PC-3 (cell line): Measurements from ENCODE around the gene FUT8. TPM values are rescaled to one million over a fixed set of nuclear protein-coding genes. Genes with fewer than 3 reads are reported as not detected.

Experiments used
- ATAC-seq: fragments of 200-7000 bp; cut with Tn5 transposase; 2 replicates; pipeline ENCODE4 v1.9.1; 2020; ENCODE audit warnings: mild to moderate bottlenecking, moderate library complexity
- BruUV-seq: library from RNA; stranded (reverse); fragments of 400-500 nt; replicated peaks from 2 replicates; lab custom pipeline; 2021; lab: Mats Ljungman, UMichigan
- CTCF ChIA-PET: fragments of 300-600 bp; sonication (Branson Sonifier 250); formaldehyde crosslinking; loops from one replicate; lab custom pipeline; 2022; ENCODE audit warnings: antibody characterized with exemption; lab: Charles Lee
- POLR2A ChIA-PET: fragments of 300-600 bp; sonication (Branson Sonifier 250); formaldehyde crosslinking; loops from one replicate; lab custom pipeline; 2022; ENCODE audit warnings: antibody characterized with exemption; ENCODE audit not compliant: unreplicated experiment; lab: Charles Lee
- DNase-seq: peaks from one replicate; pipeline ENCODE4 v3.0.0-alpha.2; 2015
- H2AFZ ChIP-seq: fragments of 300-600 bp; sonication (generic); 2 replicates; pipeline ENCODE4 v1.6.0; 2016; ENCODE audit warnings: antibody characterized with exemption, low read length
- H3F3A ChIP-seq: fragments of 300-600 bp; sonication (generic); one replicate; pipeline ENCODE4 v1.6.0; 2017; ENCODE audit warnings: antibody characterized with exemption, low read length, control low read depth, mild to moderate bottlenecking; ENCODE audit not compliant: unreplicated experiment
- H3K27ac ChIP-seq: fragments of 300-600 bp; sonication (generic); 2 replicates; pipeline ENCODE4 v1.5.1; 2016; ENCODE audit warnings: mild to moderate bottlenecking, low read length
- H3K27me3 ChIP-seq: fragments of 300-600 bp; sonication (generic); 2 replicates; pipeline ENCODE4 v1.6.1; 2016; ENCODE audit warnings: low read length, mixed read lengths
- H3K36me3 ChIP-seq: fragments of 300-600 bp; sonication (generic); 2 replicates; pipeline ENCODE4 v1.6.1; 2016; ENCODE audit warnings: low read depth, mixed run types, low read length, mixed read lengths
- H3K4me1 ChIP-seq: fragments of 300-600 bp; sonication (generic); 2 replicates; pipeline ENCODE4 v1.5.1; 2016; ENCODE audit warnings: low read length; ENCODE audit not compliant: insufficient read depth
- H3K4me2 ChIP-seq: fragments of 300-600 bp; sonication (generic); 2 replicates; pipeline ENCODE4 v1.6.0; 2016; ENCODE audit warnings: low read length
- H3K4me3 ChIP-seq: fragments of 300-600 bp; sonication (generic); 2 replicates; pipeline ENCODE4 v1.5.1; 2016; ENCODE audit warnings: mild to moderate bottlenecking, low read length, mixed read lengths
- H3K79me2 ChIP-seq: fragments of 300-600 bp; sonication (generic); 2 replicates; pipeline ENCODE4 v1.6.1; 2017; ENCODE audit warnings: low read length, mixed read lengths
- H3K9ac ChIP-seq: fragments of 300-600 bp; sonication (generic); 2 replicates; pipeline ENCODE4 v1.6.0; 2016; ENCODE audit warnings: mild to moderate bottlenecking, low read length
- H3K9me2 ChIP-seq: fragments of 300-600 bp; sonication (generic); replicated peaks from 2 replicates; pipeline ENCODE4 v1.6.1; 2016; ENCODE audit warnings: mixed run types, low read length, mixed read lengths
- H3K9me3 ChIP-seq: fragments of 300-600 bp; sonication (generic); 2 replicates; pipeline ENCODE4 v1.6.1; 2016; ENCODE audit warnings: low read length, mixed read lengths
- H4K20me1 ChIP-seq: fragments of 300-600 bp; sonication (generic); 2 replicates; pipeline ENCODE4 v1.6.1; 2016; ENCODE audit warnings: low read length, mixed read lengths
- EZH2 ChIP-seq: fragments of 300-600 bp; sonication (generic); IDR thresholded peaks from one replicate; pipeline ENCODE4 v1.6.1; 2017; ENCODE audit warnings: antibody characterized with exemption, mild to moderate bottlenecking, low read length; ENCODE audit not compliant: unreplicated experiment
- EZH2phosphoT487 ChIP-seq: fragments of 300-600 bp; sonication (generic); IDR thresholded peaks from 2 replicates; pipeline ENCODE4 v1.6.1; 2018; ENCODE audit warnings: mild to moderate bottlenecking, antibody characterized with exemption, low read length, borderline replicate concordance
- intact Hi-C: fragments of 100-400 bp; cut with micrococcal nuclease; formaldehyde crosslinking; loops from 2 replicates; pipeline ENCODE4 v1.9.0; 2023
- total RNA-seq: library from RNA; depleted of rRNA; stranded (reverse); fragments of >200 nt; gene quantifications from 2 replicates; pipeline ENCODE4 v1.2.3, GENCODE V29; 2014
- TF ChIP-seq, protein P1 (sequence below): fragments of 300-600 bp; sonication (generic); conservative IDR thresholded peaks from 2 replicates; pipeline ENCODE4 v1.5.1; 2017; ENCODE audit warnings: antibody characterized with exemption, low read depth, mild to moderate bottlenecking, low read length

FUT8 gene
- total RNA-seq, 1 experiment from 2014 or later, result 132 TPM

DNA sequence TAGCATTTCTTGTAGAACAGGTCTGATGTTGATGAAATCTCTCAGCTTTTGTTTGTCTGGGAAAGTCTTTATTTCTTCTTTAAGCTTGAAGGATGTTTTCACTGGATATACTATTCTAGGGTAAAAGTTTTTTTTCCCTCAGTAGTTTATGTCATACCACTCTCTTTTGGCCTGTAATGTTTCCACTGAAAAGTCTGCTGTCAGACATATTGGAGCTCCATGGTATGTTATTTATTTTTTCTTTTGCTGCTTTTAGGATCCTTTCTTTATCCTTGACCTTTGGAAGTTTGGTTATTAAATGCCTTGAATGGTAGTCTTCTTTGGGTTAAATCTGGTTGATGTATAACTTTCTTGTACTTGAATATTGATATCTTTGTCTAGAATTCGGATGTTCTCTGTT lies 306.1 kb downstream of the FUT8 start:
- Histone ChIP-seq H3K9me3 (0 out of 2 replicates have a peak, but pooled peaks cover 16% of the 10 kb centered on the region), H2AFZ (no peak overlapping the region), H3K27me3 (no peaks in the 10 kb centered on the region), H3K4me2 (no peak overlapping the region), H3K4me1 (no peaks in the 10 kb centered on the region), H4K20me1 (no peaks in the 10 kb centered on the region), H3K36me3 (peaks cover 42% of the 10 kb centered on the region), H3K27ac (no peak overlapping the region), H3K9me2 (no peaks in the 10 kb centered on the region), H3F3A (no peaks in the 10 kb centered on the region), H3K4me3 (no peak overlapping the region), H3K9ac (no peak overlapping the region), H3K79me2 (peaks cover 19% of the 10 kb centered on the region)
- ATAC-seq (no peak), DNase-seq (no peak)
- CTCF ChIA-PET, result no interaction called here
- intact Hi-C loops, result no loop called here
- POLR2A ChIA-PET, result no interaction called here
- TF ChIP-seq EZH2phosphoT487, result no peak
- no peak for TF ChIP-seq EZH2
- TF ChIP-seq, protein P1, sequence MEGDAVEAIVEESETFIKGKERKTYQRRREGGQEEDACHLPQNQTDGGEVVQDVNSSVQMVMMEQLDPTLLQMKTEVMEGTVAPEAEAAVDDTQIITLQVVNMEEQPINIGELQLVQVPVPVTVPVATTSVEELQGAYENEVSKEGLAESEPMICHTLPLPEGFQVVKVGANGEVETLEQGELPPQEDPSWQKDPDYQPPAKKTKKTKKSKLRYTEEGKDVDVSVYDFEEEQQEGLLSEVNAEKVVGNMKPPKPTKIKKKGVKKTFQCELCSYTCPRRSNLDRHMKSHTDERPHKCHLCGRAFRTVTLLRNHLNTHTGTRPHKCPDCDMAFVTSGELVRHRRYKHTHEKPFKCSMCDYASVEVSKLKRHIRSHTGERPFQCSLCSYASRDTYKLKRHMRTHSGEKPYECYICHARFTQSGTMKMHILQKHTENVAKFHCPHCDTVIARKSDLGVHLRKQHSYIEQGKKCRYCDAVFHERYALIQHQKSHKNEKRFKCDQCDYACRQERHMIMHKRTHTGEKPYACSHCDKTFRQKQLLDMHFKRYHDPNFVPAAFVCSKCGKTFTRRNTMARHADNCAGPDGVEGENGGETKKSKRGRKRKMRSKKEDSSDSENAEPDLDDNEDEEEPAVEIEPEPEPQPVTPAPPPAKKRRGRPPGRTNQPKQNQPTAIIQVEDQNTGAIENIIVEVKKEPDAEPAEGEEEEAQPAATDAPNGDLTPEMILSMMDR, result no peak
- no TSS peak for BruUV-seq

DNA sequence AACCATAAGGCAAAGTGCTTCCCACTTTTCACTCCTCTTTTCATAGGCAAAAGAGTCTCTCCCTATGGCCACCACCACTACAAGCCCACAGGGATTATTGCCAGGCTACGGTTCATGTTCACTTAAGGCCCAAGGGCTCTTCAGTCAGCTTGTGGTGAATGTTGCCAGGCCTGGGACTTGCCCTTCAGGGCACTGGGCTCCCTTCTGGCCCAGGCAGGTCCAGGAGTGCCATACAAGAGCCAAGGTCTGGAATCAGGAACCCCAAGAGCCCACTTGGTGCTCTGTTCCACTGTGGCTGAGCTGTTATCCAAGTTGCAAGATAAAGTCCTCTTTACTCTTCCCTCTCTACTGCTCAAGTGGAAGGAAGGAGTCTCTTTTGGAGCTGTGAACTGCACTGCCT lies 307.6 kb downstream of the FUT8 start:
- intact Hi-C loops, result no loop called here
- no peaks in the 10 kb centered on the region for H3K27me3 ChIP-seq
- H3K27ac ChIP-seq, result no peak overlapping the region
- ChIA-PET POLR2A (no interaction called here), CTCF (no interaction called here)
- H3F3A ChIP-seq, result no peaks in the 10 kb centered on the region
- H3K9ac ChIP-seq, result no peak overlapping the region
- no peak for DNase-seq
- H4K20me1 ChIP-seq, result no peaks in the 10 kb centered on the region
- H3K4me2 ChIP-seq, result no peak overlapping the region
- no peak for ATAC-seq
- no peak overlapping the region for H3K4me3 ChIP-seq
- H3K79me2 ChIP-seq, result peaks cover 9% of the 10 kb centered on the region
- 0 out of 2 replicates have a peak, but pooled peaks cover 8% of the 10 kb centered on the region for H3K9me3 ChIP-seq
- H2AFZ ChIP-seq, result no peak overlapping the region
- H3K36me3 ChIP-seq, result peaks cover 46% of the 10 kb centered on the region
- no peaks in the 10 kb centered on the region for H3K9me2 ChIP-seq
- no peak for TF ChIP-seq EZH2phosphoT487
- TF ChIP-seq EZH2, result no peak
- TF ChIP-seq, protein P1, result no peak
- BruUV-seq, result no TSS peak
- no peaks in the 10 kb centered on the region for H3K4me1 ChIP-seq

DNA sequence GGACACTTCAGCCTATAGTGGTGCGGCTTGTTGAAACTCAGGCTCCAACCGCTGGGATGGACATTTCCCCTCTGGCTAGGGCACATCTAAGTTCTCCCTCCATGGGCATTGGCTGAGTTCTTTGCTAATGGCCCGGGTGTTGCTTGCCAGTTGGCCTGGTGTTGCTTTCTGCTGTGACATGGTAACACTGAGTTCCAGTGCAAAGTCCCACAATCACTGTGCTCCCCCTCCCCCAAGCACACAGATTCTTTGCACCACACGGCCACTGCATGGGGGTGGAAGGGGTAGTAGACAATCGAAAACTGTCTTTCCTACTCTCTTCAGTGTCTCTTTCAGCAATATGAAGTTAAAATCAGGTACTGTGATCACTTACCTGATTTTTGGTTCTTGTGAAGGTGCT lies 308.2 kb downstream of the FUT8 start:
- TF ChIP-seq, protein P1, result no peak
- no peak for TF ChIP-seq EZH2phosphoT487
- no peaks in the 10 kb centered on the region for H3K4me1 ChIP-seq
- no peak for DNase-seq
- H3K4me2 ChIP-seq, result no peak overlapping the region
- no TSS peak for BruUV-seq
- POLR2A ChIA-PET, result no interaction called here
- no peak overlapping the region for H3K4me3 ChIP-seq
- H3K27me3 ChIP-seq, result no peaks in the 10 kb centered on the region
- no peak for ATAC-seq
- no peaks in the 10 kb centered on the region for H4K20me1 ChIP-seq
- no peak overlapping the region for H2AFZ ChIP-seq
- peaks cover 46% of the 10 kb centered on the region for H3K36me3 ChIP-seq
- no peaks in the 10 kb centered on the region for H3K9me2 ChIP-seq
- H3K27ac ChIP-seq, result no peak overlapping the region
- H3K79me2 ChIP-seq, result peaks cover 3% of the 10 kb centered on the region
- CTCF ChIA-PET, result no interaction called here
- 0 out of 2 replicates have a peak, but pooled peaks cover 4% of the 10 kb centered on the region for H3K9me3 ChIP-seq
- no peak overlapping the region for H3K9ac ChIP-seq
- intact Hi-C loops, result no loop called here
- H3F3A ChIP-seq, result no peaks in the 10 kb centered on the region
